K562 (cell line): ENCODE data around the gene DDAH2. TPM values are rescaled to one million over a fixed set of nuclear protein-coding genes. Genes with fewer than 3 reads are reported as not detected.

Experiments used
- CBX8 ChIP-seq: fragments of 200-600 bp; sonication (generic); IDR thresholded peaks from 2 replicates; pipeline ENCODE4 v1.6.1; 2012; ENCODE audit warnings: borderline replicate concordance, mixed run types, low read depth, mild to moderate bottlenecking, moderate library complexity, mixed read lengths, low read length, control low read depth, inconsistent platforms; ENCODE audit not compliant: poor library complexity, severe bottlenecking; ENCODE audit errors: extremely low read depth
- DIDO1 ChIP-seq: fragments of 450-650 bp; IDR thresholded peaks from 2 replicates; pipeline ENCODE4 v1.6.1; 2016; ENCODE audit warnings: low read depth, missing biosample characterization, missing genetic modification characterization
- IFI16 ChIP-seq: fragments of 250-450 bp; sonication (Bioruptor Pico); IDR thresholded peaks from 2 replicates; pipeline ENCODE4 v2.1.2; 2022; ENCODE audit warnings: mild to moderate bottlenecking, inconsistent platforms
- MTF1 ChIP-seq: fragments of 250-450 bp; sonication (Bioruptor Pico); IDR thresholded peaks from 2 replicates; pipeline ENCODE4 v1.9.0; 2021; ENCODE audit warnings: moderate library complexity, mild to moderate bottlenecking, inconsistent platforms, borderline replicate concordance
- PHF8 ChIP-seq: fragments of 200-600 bp; sonication (generic); IDR thresholded peaks from 2 replicates; pipeline ENCODE4 v1.6.1; 2012; ENCODE audit warnings: mixed run types, mild to moderate bottlenecking, inconsistent platforms, low read length, moderate library complexity, borderline replicate concordance
- RBM14 ChIP-seq: fragments of 200-400 bp; formaldehyde crosslinking; IDR thresholded peaks from 2 replicates; pipeline ENCODE4 v1.6.1; 2018; ENCODE audit warnings: low read depth, mild to moderate bottlenecking, low read length, moderate library complexity, borderline replicate concordance; ENCODE audit not compliant: insufficient read depth
- RBM17 ChIP-seq: fragments of 200-400 bp; formaldehyde crosslinking; IDR thresholded peaks from 2 replicates; pipeline ENCODE4 v1.6.1; 2017; ENCODE audit warnings: low read depth, mild to moderate bottlenecking, low read length, borderline replicate concordance
- TAF1 ChIP-seq: IDR thresholded peaks from 2 replicates; pipeline ENCODE4 v1.6.1; 2011; ENCODE audit warnings: mild to moderate bottlenecking, low read length, moderate library complexity; ENCODE audit not compliant: insufficient read depth, control insufficient read depth, severe bottlenecking; ENCODE audit errors: extremely low read depth
- TAF9B ChIP-seq: fragments of 450-650 bp; IDR thresholded peaks from 2 replicates; pipeline ENCODE4 v1.6.1; 2018; ENCODE audit warnings: mild to moderate bottlenecking; ENCODE audit not compliant: partially characterized antibody
- THAP12 ChIP-seq: fragments of 250-450 bp; sonication (Bioruptor Pico); IDR thresholded peaks from 2 replicates; pipeline ENCODE4 v1.9.0; 2021; ENCODE audit warnings: mild to moderate bottlenecking, inconsistent platforms
- ZBTB7A ChIP-seq: IDR thresholded peaks from 2 replicates; pipeline ENCODE4 v1.6.1; 2011; ENCODE audit warnings: low read depth, mild to moderate bottlenecking, low read length, moderate library complexity, borderline replicate concordance; ENCODE audit not compliant: control insufficient read depth
- ZNF384 ChIP-seq: IDR thresholded peaks from 2 replicates; pipeline ENCODE4 v1.6.1; 2012; ENCODE audit warnings: low read depth, low read length, improper control_type of control experiment
- polyA plus RNA-seq, 8 experiments: library from polyadenylated mRNA; depleted of rRNA in 4 of 8; stranded (reverse) in 5 of 8; unstranded in 3 of 8; fragments of >200 nt; fragmentation: Nextera tagmentation in 2 of 8; fragmentation: Illumina TruSeq in 1 of 8; extraction: Ambion mirVana in 2 of 8; extraction: Trizol in 1 of 8; gene quantifications; 2 replicates each; pipeline versions ENCODE4 v1.2.1 to v1.2.3, GENCODE V29; 2011 to 2014; ENCODE audit warnings: inconsistent platforms in 1 of 8, missing spikeins in 1 of 8
- total RNA-seq, 7 experiments: library from RNA; depleted of rRNA in 6 of 7; stranded (reverse); fragments of >200 nt in 6 of 7; fragmentation: Illumina TruSeq in 2 of 7; extraction: Trizol in 2 of 7; gene quantifications; 2 replicates each; pipeline versions ENCODE4 v1.2.1 to v1.2.3, GENCODE V29; 2011 to 2021; ENCODE audit warnings: low replicate concordance in 1 of 7
- TF ChIP-seq, protein P1 (sequence below), 2 experiments: fragments of 450-650 bp in 1 of 2; IDR thresholded peaks; 2 replicates each; pipeline ENCODE4 v1.6.1; 2011 to 2017; ENCODE audit warnings: low read depth in 2 of 2, antibody characterized with exemption in 1 of 2, borderline replicate concordance in 1 of 2, low read length in 1 of 2, mild to moderate bottlenecking in 1 of 2, mixed read lengths in 1 of 2; ENCODE audit not compliant: control insufficient read depth in 1 of 2
- TF ChIP-seq, protein P2 (sequence below): sonication (generic); formaldehyde crosslinking; IDR thresholded peaks from 2 replicates; pipeline ENCODE4 v1.8.1; 2022; ENCODE audit warnings: missing genetic modification reagents
- TF ChIP-seq, protein P3 (sequence below): fragments of 250-450 bp; sonication (Bioruptor Pico); IDR thresholded peaks from 2 replicates; pipeline ENCODE4 v1.5.0; 2021

DDAH2 gene
- total and polyA plus RNA-seq, 9 of the 15 experiments (the other 6 are each of a cell fraction or from before 2014, with no cell fraction given) = 1.8 to 45.4 (median 21.4) TPM

- TF ChIP-seq RBM17 (no peak), MTF1 (CRISPR knock-in tag) (no peak), TAF9B (no peak), CBX8 (no peak), IFI16 (0 out of 2 replicates have a peak, but pooled peaks have one; percentile 21), ZBTB7A (no peak; the same call in 1 of the 2 replicates), ZNF384 (no peak), PHF8 (no peak), THAP12 (CRISPR knock-in tag) (peak; percentile 66; the same call in 1 of the 2 replicates), TAF1 (no peak), DIDO1 (tag) (no peak), RBM14 (no peak)
- TF ChIP-seq, protein P1, sequence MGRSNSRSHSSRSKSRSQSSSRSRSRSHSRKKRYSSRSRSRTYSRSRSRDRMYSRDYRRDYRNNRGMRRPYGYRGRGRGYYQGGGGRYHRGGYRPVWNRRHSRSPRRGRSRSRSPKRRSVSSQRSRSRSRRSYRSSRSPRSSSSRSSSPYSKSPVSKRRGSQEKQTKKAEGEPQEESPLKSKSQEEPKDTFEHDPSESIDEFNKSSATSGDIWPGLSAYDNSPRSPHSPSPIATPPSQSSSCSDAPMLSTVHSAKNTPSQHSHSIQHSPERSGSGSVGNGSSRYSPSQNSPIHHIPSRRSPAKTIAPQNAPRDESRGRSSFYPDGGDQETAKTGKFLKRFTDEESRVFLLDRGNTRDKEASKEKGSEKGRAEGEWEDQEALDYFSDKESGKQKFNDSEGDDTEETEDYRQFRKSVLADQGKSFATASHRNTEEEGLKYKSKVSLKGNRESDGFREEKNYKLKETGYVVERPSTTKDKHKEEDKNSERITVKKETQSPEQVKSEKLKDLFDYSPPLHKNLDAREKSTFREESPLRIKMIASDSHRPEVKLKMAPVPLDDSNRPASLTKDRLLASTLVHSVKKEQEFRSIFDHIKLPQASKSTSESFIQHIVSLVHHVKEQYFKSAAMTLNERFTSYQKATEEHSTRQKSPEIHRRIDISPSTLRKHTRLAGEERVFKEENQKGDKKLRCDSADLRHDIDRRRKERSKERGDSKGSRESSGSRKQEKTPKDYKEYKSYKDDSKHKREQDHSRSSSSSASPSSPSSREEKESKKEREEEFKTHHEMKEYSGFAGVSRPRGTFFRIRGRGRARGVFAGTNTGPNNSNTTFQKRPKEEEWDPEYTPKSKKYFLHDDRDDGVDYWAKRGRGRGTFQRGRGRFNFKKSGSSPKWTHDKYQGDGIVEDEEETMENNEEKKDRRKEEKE (IDR thresholded peaks at IDR 0.05; ENCODE audit: borderline replicate concordance in 1 of 2, control insufficient read depth in 1 of 2, low read depth in 2 of 2, low read length in 1 of 2) = no peak
- TF ChIP-seq, protein P2, sequence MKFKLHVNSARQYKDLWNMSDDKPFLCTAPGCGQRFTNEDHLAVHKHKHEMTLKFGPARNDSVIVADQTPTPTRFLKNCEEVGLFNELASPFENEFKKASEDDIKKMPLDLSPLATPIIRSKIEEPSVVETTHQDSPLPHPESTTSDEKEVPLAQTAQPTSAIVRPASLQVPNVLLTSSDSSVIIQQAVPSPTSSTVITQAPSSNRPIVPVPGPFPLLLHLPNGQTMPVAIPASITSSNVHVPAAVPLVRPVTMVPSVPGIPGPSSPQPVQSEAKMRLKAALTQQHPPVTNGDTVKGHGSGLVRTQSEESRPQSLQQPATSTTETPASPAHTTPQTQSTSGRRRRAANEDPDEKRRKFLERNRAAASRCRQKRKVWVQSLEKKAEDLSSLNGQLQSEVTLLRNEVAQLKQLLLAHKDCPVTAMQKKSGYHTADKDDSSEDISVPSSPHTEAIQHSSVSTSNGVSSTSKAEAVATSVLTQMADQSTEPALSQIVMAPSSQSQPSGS (CRISPR knock-in tag) = no peak
- TF ChIP-seq, protein P3, sequence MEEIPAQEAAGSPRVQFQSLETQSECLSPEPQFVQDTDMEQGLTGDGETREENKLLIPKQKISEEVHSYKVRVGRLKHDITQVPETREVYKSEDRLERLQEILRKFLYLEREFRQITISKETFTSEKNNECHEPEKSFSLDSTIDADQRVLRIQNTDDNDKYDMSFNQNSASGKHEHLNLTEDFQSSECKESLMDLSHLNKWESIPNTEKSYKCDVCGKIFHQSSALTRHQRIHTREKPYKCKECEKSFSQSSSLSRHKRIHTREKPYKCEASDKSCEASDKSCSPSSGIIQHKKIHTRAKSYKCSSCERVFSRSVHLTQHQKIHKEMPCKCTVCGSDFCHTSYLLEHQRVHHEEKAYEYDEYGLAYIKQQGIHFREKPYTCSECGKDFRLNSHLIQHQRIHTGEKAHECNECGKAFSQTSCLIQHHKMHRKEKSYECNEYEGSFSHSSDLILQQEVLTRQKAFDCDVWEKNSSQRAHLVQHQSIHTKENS (CRISPR knock-in tag) = no peak
These were observed 5.7 kb downstream of the DDAH2 start, which contains the start of gene MPIG6B (continued) for GRCh38 chr6:31723245-31723979.
